ENCODE measurements around the gene MIAT. TPM values are rescaled to one million over a fixed set of nuclear protein-coding genes. Genes with fewer than 3 reads are reported as not detected.

The MIAT gene
- total and polyA plus RNA-seq, 2 donors (not counting 1 experiment from before 2014, with no cell fraction given) = 1.9 to 10.2 TPM

- Histone ChIP-seq H3K4me3 (replicated peaks in 1 of 4; ENCODE audit: control extremely low read depth in 1 of 4, insufficient read depth in 1 of 4, low read depth in 3 of 4, low read length in 4 of 4) (no peak overlapping the region), H3K4me1 (ENCODE audit: control insufficient read depth, extremely low read depth, insufficient read depth, low read length) (peaks cover 15% of the 10 kb centered on the region), H3K4me2 (ENCODE audit: extremely low read depth, insufficient read depth, low read length) (no peak overlapping the region), H3K27ac (ENCODE audit: insufficient read depth, low read length) (no peak overlapping the region), H4K20me1 (ENCODE audit: control insufficient read depth, extremely low read depth, insufficient read depth, low read length) (no peaks in the 10 kb centered on the region), H3K9me3 (ENCODE audit: control insufficient read depth, insufficient read depth, low read depth, low read length) (no peaks in the 10 kb centered on the region), H3K36me3 (ENCODE audit: control insufficient read depth, insufficient read depth, low read length) (no peaks in the 10 kb centered on the region), H2AFZ (ENCODE audit: low read length) (no peak overlapping the region), H3K79me2 (ENCODE audit: control insufficient read depth, insufficient read depth, low read length) (no peaks in the 10 kb centered on the region), H3K9ac (ENCODE audit: insufficient read depth, low read length) (no peak overlapping the region), H3K27me3 (ENCODE audit: control insufficient read depth, insufficient read depth, low read length) (no peaks in the 10 kb centered on the region)
- TF ChIP-seq EZH2 (IDR thresholded peaks at IDR 0.05; ENCODE audit: low read length, missing control alignments) = no peak
- no peak for DNase-seq (ENCODE audit: low read depth in 2 of 2)
Measured at GRCh38 chr22:26614322-26614721, 43.1 kb upstream of the MIAT start.

GRCh38 chr22:26615149-26615548 lies 42.2 kb upstream of the MIAT start:
- H2AFZ ChIP-seq (ENCODE audit: low read length) = no peak overlapping the region
- H3K27me3 ChIP-seq (ENCODE audit: control insufficient read depth, insufficient read depth, low read length) = no peaks in the 10 kb centered on the region
- no peak overlapping the region for H3K9ac ChIP-seq (ENCODE audit: insufficient read depth, low read length)
- H3K27ac ChIP-seq (ENCODE audit: insufficient read depth, low read length) = no peak overlapping the region
- H3K4me3 ChIP-seq (replicated peaks in 1 of 4; ENCODE audit: control extremely low read depth in 1 of 4, insufficient read depth in 1 of 4, low read depth in 3 of 4, low read length in 4 of 4) = no peak overlapping the region
- TF ChIP-seq EZH2 (IDR thresholded peaks at IDR 0.05; ENCODE audit: low read length, missing control alignments) (no peak), CTCF (conservative IDR thresholded peaks at IDR 0.05 in 1 of 2, IDR thresholded peaks at IDR 0.05 in 1 of 2; ENCODE audit: low read depth in 1 of 2, low read length in 2 of 2) (no peak)
- no peaks in the 10 kb centered on the region for H3K79me2 ChIP-seq (ENCODE audit: control insufficient read depth, insufficient read depth, low read length)
- no peak for DNase-seq (ENCODE audit: low read depth in 2 of 2)
- H3K36me3 ChIP-seq (ENCODE audit: control insufficient read depth, insufficient read depth, low read length) = no peaks in the 10 kb centered on the region
- H3K4me1 ChIP-seq (ENCODE audit: control insufficient read depth, extremely low read depth, insufficient read depth, low read length) = peaks cover 12% of the 10 kb centered on the region
- no peaks in the 10 kb centered on the region for H3K9me3 ChIP-seq (ENCODE audit: control insufficient read depth, insufficient read depth, low read depth, low read length)
- H3K4me2 ChIP-seq (ENCODE audit: extremely low read depth, insufficient read depth, low read length) = no peak overlapping the region
- H4K20me1 ChIP-seq (ENCODE audit: control insufficient read depth, extremely low read depth, insufficient read depth, low read length) = no peaks in the 10 kb centered on the region

- Histone ChIP-seq H3K27ac (ENCODE audit: insufficient read depth, low read length) (no peak overlapping the region), H3K4me2 (ENCODE audit: extremely low read depth, insufficient read depth, low read length) (no peak overlapping the region), H3K9me3 (ENCODE audit: control insufficient read depth, insufficient read depth, low read depth, low read length) (no peaks in the 10 kb centered on the region), H3K4me1 (ENCODE audit: control insufficient read depth, extremely low read depth, insufficient read depth, low read length) (peaks cover 5% of the 10 kb centered on the region), H3K79me2 (ENCODE audit: control insufficient read depth, insufficient read depth, low read length) (no peaks in the 10 kb centered on the region), H3K36me3 (ENCODE audit: control insufficient read depth, insufficient read depth, low read length) (no peaks in the 10 kb centered on the region), H4K20me1 (ENCODE audit: control insufficient read depth, extremely low read depth, insufficient read depth, low read length) (no peaks in the 10 kb centered on the region), H2AFZ (ENCODE audit: low read length) (no peak overlapping the region), H3K9ac (ENCODE audit: insufficient read depth, low read length) (no peak overlapping the region), H3K27me3 (ENCODE audit: control insufficient read depth, insufficient read depth, low read length) (no peaks in the 10 kb centered on the region), H3K4me3 (replicated peaks in 1 of 4; ENCODE audit: control extremely low read depth in 1 of 4, insufficient read depth in 1 of 4, low read depth in 3 of 4, low read length in 4 of 4) (no peak overlapping the region)
- DNase-seq (ENCODE audit: low read depth in 2 of 2) = no peak
- TF ChIP-seq CTCF (conservative IDR thresholded peaks at IDR 0.05 in 1 of 2, IDR thresholded peaks at IDR 0.05 in 1 of 2; ENCODE audit: low read depth in 1 of 2, low read length in 2 of 2) = no peak
- no peak for TF ChIP-seq EZH2 (IDR thresholded peaks at IDR 0.05; ENCODE audit: low read length, missing control alignments)
Measured at GRCh38 chr22:26615830-26616435, 41.5 kb upstream of the MIAT start.
